ENCODE measurements around the gene ZNF362.

The ZNF362 gene

DNA sequence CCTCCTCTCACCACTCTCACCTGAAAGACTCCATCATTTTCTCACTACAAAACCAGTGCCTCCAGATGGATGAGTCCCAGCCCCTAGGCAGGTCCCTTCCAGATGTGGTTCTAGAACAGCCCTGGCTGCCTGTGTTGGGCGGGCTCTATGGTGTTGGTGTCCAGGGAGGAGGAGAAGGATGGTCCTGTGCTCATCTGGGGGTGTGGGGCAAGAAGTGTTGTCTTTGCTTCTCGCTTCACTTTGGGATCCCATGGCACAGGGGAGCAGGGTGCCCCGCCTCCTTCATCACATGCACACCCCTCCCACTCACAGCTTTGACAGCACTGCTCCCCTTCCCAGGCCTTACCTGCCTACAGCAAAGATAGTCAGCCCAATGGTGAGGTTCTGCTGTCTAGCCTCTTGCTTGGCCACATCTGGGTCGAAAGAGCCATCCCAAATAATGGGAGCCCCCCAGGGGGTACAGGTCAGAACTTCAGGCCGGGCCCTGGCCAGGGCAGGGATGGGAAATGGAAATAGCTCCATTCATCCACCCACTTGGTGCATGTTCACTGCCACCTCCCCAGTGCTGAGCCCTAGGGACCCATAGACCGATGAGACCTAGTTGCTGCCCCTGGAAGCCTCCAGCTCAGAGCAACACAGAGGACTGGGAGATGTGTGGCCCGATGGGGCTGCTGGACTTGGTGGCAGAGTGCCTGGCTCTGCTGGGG is 55.6 kb downstream of the ZNF362 start:
- DNase-seq: no peak

- DNase-seq: no peak
These were observed 56.1 kb downstream of the ZNF362 start for GRCh38 chr1:33312413-33312749.

DNA sequence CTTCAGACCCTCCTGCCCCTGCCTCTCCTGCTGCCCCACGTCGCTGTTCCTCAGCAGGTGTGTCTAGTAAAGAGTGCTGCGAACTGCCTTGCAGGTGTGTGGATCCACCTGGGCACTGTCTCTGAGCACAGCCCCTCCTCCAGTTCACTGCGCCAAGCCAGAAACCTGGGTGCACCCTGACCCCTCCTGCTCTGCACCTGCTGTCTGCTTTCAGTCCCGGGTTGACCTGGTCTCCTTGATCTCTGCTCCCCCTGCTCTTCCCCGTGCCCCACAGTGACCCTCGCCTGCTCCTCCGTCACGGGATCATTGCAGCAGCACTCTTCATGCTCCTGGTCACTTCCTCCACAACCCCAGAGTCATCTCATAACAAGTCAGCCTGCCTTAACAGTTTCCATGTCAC is 58.1 kb downstream of the ZNF362 start:
- no peak for DNase-seq

GRCh38 chr1:33316601-33317000 is 60.3 kb downstream of the ZNF362 start:
- no peak for DNase-seq

- DNase-seq: no peak
These were observed 61.1 kb downstream of the ZNF362 start for GRCh38 chr1:33317354-33317753.

GRCh38 chr1:33317946-33318345 is 61.7 kb downstream of the ZNF362 start:
- no peak for DNase-seq

GRCh38 chr1:33319186-33319948 is 63.1 kb downstream of the ZNF362 start:
- no peak for DNase-seq

DNA sequence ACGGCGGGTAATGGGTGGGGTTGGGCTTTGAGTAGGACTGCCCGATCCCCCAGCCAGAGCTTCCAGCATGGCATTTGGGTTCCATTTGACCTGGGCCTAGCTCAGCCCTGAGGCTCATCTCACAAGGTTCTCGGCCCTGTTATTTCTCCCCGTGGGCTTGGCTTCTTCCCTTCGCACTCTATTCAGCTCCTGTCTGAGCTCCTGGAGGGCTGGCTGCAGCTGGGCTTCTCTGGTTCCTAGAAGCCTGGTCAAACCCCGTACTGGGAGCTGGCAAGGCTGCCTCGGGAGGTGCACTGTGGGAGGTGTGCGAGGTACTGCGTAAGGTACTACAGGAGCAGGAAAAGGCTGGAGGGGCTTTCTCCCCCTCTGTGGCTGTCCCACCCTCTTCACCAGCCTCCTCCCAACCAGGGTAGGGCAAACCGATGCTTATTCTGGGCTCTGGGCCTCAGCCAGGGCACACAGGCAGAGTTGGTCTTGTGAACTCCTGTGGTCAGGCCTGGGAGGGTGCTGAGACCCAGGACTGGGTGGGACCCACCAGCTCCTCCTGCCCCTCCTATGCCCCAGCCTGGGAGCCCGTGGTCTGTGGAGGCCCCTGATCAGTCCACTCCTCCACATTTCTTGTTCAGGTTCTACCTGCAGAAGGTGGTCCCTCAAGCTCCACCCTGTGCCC is 63.8 kb downstream of the ZNF362 start:
- DNase-seq: no peak

GRCh38 chr1:33320619-33321165 is 64.4 kb downstream of the ZNF362 start, which contains the start of gene A3GALT2:
Gene A3GALT2 (minus strand): TSS chr1:33321098. CDS start chr1:33321098, 0 bp downstream.
- no peak for DNase-seq

- no peak for DNase-seq
These were observed 64.9 kb downstream of the ZNF362 start for GRCh38 chr1:33321178-33321577.

DNA sequence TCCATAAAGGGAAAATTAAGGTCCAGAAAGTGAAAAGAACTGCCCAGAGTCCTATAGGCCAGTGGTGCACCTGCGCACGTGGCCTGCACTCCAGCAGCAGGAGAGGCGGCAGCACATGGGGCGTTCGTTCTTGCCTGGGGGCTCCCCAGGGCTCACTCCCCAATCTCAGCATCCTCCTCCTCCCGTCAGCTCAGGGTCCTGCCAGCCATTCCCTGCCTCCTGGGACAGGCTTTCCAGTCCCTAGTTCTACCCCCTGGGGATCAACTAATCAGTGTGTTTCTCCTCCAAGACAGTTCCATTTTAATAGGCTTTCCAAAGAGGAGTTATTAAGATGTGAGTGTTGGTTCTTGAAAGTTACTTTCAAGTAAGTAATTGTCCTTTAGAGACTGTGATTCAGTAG is 65.8 kb downstream of the ZNF362 start:
- DNase-seq: no peak

DNA sequence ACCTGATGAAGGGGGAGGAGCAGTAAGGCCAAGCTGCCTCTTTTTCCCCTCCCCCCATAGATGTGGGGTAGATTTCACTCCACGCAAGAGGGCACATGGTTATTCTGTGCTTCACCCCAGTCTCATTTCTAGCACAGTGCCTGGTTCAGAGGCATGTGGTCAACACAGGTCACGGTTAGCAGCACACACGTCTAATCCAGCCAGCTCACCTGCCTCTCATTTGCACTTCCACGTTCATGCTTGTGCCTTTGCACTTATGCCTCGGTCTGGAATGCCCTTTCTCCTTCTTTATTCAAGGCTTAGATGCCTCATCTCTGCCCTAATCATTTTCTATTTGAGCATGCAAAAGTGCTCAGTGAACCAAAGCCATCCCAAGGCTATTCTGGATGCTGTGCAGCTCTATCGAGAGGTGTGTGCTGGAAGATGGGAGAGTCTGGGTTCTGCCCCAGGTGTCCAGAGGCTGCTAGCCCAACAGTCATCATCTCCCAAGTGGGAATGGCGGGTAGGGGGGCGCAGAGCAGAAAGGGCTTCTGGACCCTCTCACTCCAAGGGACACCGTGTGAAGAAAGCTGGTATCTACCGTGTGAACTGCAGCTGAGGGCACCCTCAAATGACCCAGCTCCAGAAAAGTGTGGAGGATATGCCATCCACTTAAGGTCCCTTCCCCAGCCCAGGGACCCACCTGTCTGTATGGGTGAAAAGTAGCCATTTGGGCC is 66.7 kb downstream of the ZNF362 start:
- DNase-seq: no peak

DNA sequence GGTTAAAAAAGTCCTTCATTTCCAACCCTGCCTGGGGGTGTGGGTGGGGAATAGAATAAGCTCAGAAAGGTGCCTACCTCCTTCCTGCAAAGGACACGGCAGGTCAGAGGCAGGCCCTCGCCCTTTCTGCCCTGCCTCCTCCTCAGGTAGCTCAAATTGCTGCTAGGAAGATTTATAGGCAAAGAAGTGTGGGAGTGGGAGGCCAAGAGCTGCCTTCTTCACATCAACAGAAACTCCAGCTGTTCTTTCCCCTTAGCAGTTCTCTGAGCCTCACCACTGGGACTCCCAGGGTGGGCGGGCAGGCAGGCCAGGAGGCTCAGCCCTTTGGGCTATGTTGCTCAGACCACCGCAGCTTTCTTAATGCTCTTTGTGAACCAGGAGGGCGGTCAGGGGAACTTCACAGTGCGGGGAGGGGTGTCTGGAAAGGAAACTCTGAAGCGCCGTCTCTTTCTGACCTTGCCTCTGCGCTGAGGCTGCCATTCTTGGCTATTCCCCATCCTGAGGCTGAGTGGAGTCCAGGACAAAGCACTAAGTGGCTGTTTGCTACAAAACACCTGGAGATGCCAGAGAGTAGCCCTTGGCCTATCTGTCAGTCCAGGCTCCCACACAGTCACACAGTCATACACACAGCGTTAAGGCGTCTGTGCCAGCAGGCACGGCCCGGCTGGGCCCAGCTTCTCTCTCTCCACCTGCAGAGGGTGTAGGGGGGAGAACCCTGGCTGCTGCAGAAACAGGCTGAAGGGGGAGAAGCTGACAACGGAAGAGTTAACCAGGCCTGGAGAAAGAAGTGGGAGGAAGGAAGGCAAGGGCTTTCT is 67.6 kb downstream of the ZNF362 start:
- no peak for DNase-seq

DNA sequence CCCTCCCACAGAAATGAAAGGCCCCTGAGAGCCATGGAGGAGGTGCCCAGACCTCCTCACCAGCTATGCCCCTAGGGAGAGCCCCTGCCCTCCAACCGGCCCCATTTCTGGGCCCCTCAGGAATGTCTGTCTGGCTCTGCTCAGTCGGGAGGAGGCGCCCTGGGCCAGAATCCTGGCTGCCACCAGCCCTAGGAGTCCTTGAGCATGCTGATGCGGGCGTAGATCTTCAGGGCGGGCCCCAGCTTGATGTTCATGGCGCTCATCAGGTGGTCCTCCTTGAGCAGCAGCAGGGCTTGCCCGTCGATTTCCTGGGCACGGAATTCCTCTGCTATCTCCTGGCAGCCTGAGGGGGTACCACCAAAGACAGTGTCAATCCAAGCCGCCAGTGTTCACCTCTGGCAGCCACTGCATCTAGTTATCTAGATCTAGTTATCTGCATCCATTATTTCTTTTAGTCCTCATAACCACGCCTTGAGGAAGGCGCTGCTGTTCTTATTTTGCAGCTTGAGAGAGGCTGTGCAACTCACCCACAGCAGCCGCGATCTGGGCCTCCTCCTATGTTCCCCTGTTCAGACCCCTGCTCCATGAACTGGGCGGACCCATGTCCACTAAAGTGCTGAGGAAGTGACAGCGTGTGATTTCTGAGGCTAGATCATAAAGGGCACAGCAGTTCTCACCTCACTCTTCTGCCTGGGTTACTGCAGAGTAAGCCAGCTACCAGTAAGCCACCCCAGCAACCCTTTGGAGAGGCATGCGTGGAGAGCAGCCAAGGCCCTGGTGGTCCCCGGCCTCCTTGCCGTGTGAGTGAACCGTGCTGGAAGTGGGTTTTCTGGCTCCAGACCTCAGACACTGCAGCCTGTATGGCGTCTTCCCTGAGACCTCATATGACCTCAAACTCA is 68.6 kb downstream of the ZNF362 start:
- no peak for DNase-seq

- DNase-seq: no peak
These were observed 70.5 kb downstream of the ZNF362 start for GRCh38 chr1:33326785-33327184.

DNA sequence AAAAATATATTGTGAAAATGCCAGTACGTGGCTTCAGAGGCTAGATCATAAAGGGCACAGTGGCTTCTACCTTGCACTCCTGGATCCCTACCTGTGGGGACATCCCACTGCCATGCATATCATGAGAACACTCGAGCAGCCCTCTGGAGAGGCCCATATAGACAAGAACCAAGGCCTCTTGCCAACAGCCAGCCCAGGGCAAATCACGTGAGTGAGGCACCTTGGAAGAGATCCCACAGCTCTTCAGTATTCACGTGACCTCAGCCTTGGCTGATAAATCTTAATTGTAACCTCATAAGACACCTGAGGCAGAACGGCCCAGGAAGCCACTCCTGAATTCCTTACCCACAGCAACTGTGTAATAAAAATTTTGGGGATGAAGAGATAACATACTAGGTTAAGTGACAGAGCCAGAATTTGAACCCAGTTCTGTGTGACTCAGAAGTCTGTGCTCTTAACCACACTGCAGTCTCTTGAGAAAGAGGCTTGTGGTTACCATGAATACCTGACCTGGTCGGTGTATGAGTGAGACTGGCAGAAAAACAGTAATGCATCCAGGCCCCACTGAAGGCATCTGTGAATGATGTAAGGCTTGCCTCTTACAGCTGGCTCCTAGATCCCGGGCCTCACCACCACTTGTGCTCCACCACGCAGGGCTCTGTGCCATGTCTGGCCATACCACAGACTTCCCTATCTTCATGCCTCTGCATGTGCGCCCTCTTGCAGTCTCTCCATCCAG is 71.5 kb downstream of the ZNF362 start:
- DNase-seq: no peak

DNA sequence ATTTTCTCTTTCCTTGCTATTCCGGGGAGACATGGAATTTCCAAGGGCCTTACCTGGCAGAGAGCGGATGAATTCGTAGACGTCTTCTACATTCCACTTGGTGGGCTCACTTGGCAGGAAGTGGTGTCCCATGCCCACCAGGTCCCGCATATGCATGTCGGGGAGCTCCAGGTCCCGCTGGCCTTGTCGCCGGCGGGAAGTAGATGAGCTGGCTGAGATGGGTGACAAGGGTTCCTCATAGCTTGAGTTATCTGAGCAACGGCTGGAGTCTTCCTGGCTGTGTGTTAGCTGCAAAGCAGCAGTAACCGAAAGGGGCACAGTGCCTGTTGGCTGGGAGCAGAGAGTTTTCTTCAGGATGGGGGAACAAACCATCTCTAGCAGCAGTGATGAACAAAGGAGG is 72.5 kb downstream of the ZNF362 start:
- no peak for DNase-seq

DNA sequence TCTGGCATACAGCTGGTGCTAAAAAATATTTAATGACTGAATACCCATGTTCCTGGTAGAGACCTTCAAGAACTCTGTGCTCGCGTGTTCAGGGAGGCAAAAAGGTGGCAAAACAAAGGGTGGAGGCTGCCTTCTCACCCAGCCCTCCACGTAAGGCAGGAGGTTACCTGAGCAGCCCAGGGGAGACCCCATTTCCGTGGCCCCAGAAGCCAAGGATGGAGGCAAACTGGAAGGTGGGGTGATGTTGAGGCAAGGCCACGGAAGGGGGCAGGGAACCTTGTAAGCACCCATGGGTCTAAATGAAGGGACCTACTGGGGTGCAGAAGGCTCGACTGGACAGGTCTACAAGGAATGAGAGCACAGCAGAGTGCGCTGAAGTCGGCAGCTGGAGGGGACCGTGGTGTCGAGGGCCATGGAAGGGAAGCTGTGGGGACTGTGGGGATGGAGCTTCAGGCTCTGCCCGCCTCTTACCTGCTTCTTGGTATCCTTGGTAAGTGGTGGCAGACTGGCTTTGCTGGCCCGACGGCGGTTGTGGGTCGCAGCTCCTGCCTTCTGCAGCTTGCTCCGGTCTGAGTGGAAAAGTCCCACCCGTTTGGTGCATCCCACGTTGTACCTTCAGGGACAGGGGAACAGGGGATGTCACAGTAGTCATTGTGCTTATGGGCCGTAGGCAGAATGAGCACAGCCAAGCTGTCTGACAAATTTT is 73.5 kb downstream of the ZNF362 start:
- DNase-seq: no peak

GRCh38 chr1:33330361-33330890 is 74.1 kb downstream of the ZNF362 start:
- no peak for DNase-seq

Measured in activated CD4-positive, alpha-beta T cell treated with anti-CD3 and anti-CD28 coated beads, Interleukin-2, amount 50 U/mL, for 1 hour (primary cell).